Activated CD4-positive, alpha-beta T cell treated with anti-CD3 and anti-CD28 coated beads for 36 hours (primary cell): ENCODE measurements around the gene COL4A4. TPM values are rescaled to one million over a fixed set of nuclear protein-coding genes. Genes with fewer than 3 reads are reported as not detected.

Source experiments
- ATAC-seq: fragments of 200-7000 bp; cut with Tn5 transposase; one replicate; pipeline ENCODE4 v1.10.0; 2021; ENCODE audit warnings: mild to moderate bottlenecking, moderate library complexity
- CTCF ChIA-PET: fragments of 350-600 bp; sonication (Branson Sonifier 250); formaldehyde crosslinking; loops from one replicate; lab custom pipeline; 2021; ENCODE audit warnings: antibody characterized with exemption; lab: Charles Lee
- POLR2A ChIA-PET: fragments of 350-600 bp; sonication (Branson Sonifier 250); formaldehyde crosslinking; loops from one replicate; lab custom pipeline; 2021; ENCODE audit warnings: antibody characterized with exemption, inconsistent platforms; lab: Charles Lee
- DNase-seq: peaks from one replicate; pipeline ENCODE4 v3.0.0-alpha.2; 2020
- H3K27ac Mint-ChIP-seq: one replicate; pipeline ENCODE4 v1.8.0; 2021; ENCODE audit warnings: mixed read lengths
- H3K27me3 Mint-ChIP-seq: one replicate; pipeline ENCODE4 v1.8.0; 2021; ENCODE audit warnings: mixed read lengths
- H3K36me3 Mint-ChIP-seq: one replicate; pipeline ENCODE4 v1.8.0; 2021; ENCODE audit warnings: low read depth, mixed read lengths
- H3K4me1 Mint-ChIP-seq: one replicate; pipeline ENCODE4 v1.8.0; 2021; ENCODE audit warnings: mixed read lengths
- H3K4me3 Mint-ChIP-seq: one replicate; pipeline ENCODE4 v1.8.0; 2021; ENCODE audit warnings: mild to moderate bottlenecking, moderate library complexity, mixed read lengths
- H3K9me3 Mint-ChIP-seq: one replicate; pipeline ENCODE4 v1.8.0; 2021; ENCODE audit warnings: low read depth, mixed read lengths
- intact Hi-C, 2 experiments: fragments of 100-400 bp; cut with DNase I in 1 of 2; cut with micrococcal nuclease in 1 of 2; formaldehyde crosslinking; loops; one replicate each; pipeline versions ENCODE4 v1.14.2 to v1.15.1; 2022 to 2024; cut with DNase I, micrococcal nuclease
- total RNA-seq, 2 experiments: library from RNA; stranded (reverse); gene quantifications; one replicate each; pipeline ENCODE4 v1.2.3, GENCODE V29; 2021

Gene COL4A4
- total RNA-seq, 2 experiments from 2014 or later, result not detected

- Mint-ChIP-seq H3K4me3 (no peak overlapping the region), H3K9me3 (no peaks in the 10 kb centered on the region), H3K36me3 (no peaks in the 10 kb centered on the region), H3K27ac (no peak overlapping the region), H3K27me3 (peaks cover 9% of the 10 kb centered on the region), H3K4me1 (no peaks in the 10 kb centered on the region)
- ChIA-PET CTCF (no interaction called here), POLR2A (no interaction called here)
- DNase-seq, result no peak
- intact Hi-C loops, result no loop called here
- no peak for ATAC-seq
Observed at GRCh38 chr2:227057060-227057459, 106.9 kb downstream of the COL4A4 start.

- ChIA-PET POLR2A (no interaction called here), CTCF (interaction anchor here (0.8 kb wide), 1 partner anchor 1384 kb away, joined by 4 read pairs; no protein-coding TSS in a partner anchor)
Observed at GRCh38 chr2:227054006-227054405, 110.0 kb downstream of the COL4A4 start.

GRCh38 chr2:227052879-227053278, 111.1 kb downstream of the COL4A4 start:
- H3K4me1 Mint-ChIP-seq, result no peaks in the 10 kb centered on the region
- peaks cover 3% of the 10 kb centered on the region for H3K27me3 Mint-ChIP-seq
- POLR2A ChIA-PET, result no interaction called here
- no peak overlapping the region for H3K27ac Mint-ChIP-seq
- no peaks in the 10 kb centered on the region for H3K36me3 Mint-ChIP-seq
- no peak overlapping the region for H3K4me3 Mint-ChIP-seq
- intact Hi-C loops, result no loop called here
- H3K9me3 Mint-ChIP-seq, result no peaks in the 10 kb centered on the region
- DNase-seq (no peak), ATAC-seq (no peak)
- CTCF ChIA-PET, result no interaction called here

More at GRCh38 chr2:227054006-227054405, 110.0 kb downstream of the COL4A4 start:
- no peaks in the 10 kb centered on the region for H3K36me3 Mint-ChIP-seq
- DNase-seq (no peak), ATAC-seq (no peak)
- peaks cover 5% of the 10 kb centered on the region for H3K27me3 Mint-ChIP-seq
- H3K9me3 Mint-ChIP-seq, result no peaks in the 10 kb centered on the region
- no peak overlapping the region for H3K4me3 Mint-ChIP-seq
- H3K4me1 Mint-ChIP-seq, result no peaks in the 10 kb centered on the region
- intact Hi-C loops, result no loop called here
- H3K27ac Mint-ChIP-seq, result no peak overlapping the region

- no peak for DNase-seq
- H3K36me3 Mint-ChIP-seq, result no peaks in the 10 kb centered on the region
- ATAC-seq, result no peak
- no peak overlapping the region for H3K4me3 Mint-ChIP-seq
- H3K27me3 Mint-ChIP-seq, result peaks cover 13% of the 10 kb centered on the region
- no peaks in the 10 kb centered on the region for H3K9me3 Mint-ChIP-seq
- no peak overlapping the region for H3K27ac Mint-ChIP-seq
- H3K4me1 Mint-ChIP-seq, result no peaks in the 10 kb centered on the region
- ChIA-PET POLR2A (no interaction called here), CTCF (no interaction called here)
- intact Hi-C loops, result no loop called here
Observed at GRCh38 chr2:227043981-227044380, 120.0 kb downstream of the COL4A4 start.

GRCh38 chr2:227038550-227039189, 125.3 kb downstream of the COL4A4 start:
- H3K27me3 Mint-ChIP-seq, result peaks cover 26% of the 10 kb centered on the region
- no peaks in the 10 kb centered on the region for H3K4me1 Mint-ChIP-seq
- ChIA-PET POLR2A (no interaction called here), CTCF (interaction anchor here (0.5 kb wide), 1 partner anchor 588 kb away, joined by 3 read pairs; no protein-coding TSS in a partner anchor)
- no peak overlapping the region for H3K27ac Mint-ChIP-seq
- no peak overlapping the region for H3K4me3 Mint-ChIP-seq
- intact Hi-C loops, result no loop called here
- no peak for DNase-seq
- H3K9me3 Mint-ChIP-seq, result no peaks in the 10 kb centered on the region
- no peaks in the 10 kb centered on the region for H3K36me3 Mint-ChIP-seq
- no peak for ATAC-seq

- ChIA-PET POLR2A (no interaction called here), CTCF (no interaction called here)
- H3K27me3 Mint-ChIP-seq, result peaks cover 22% of the 10 kb centered on the region
- H3K4me1 Mint-ChIP-seq, result no peaks in the 10 kb centered on the region
- intact Hi-C loops, result no loop called here
- H3K27ac Mint-ChIP-seq, result no peak overlapping the region
- DNase-seq (no peak), ATAC-seq (no peak)
- H3K9me3 Mint-ChIP-seq, result no peaks in the 10 kb centered on the region
- no peaks in the 10 kb centered on the region for H3K36me3 Mint-ChIP-seq
- no peak overlapping the region for H3K4me3 Mint-ChIP-seq
Observed at GRCh38 chr2:227036527-227036926, 127.5 kb downstream of the COL4A4 start.

- Mint-ChIP-seq H3K27ac (no peak overlapping the region), H3K27me3 (peaks cover 22% of the 10 kb centered on the region), H3K4me1 (no peaks in the 10 kb centered on the region), H3K36me3 (no peaks in the 10 kb centered on the region), H3K9me3 (no peaks in the 10 kb centered on the region), H3K4me3 (no peak overlapping the region)
- intact Hi-C loops, result no loop called here
- ATAC-seq (no peak), DNase-seq (no peak)
- POLR2A ChIA-PET, result no interaction called here
- CTCF ChIA-PET, result no interaction called here
Observed at GRCh38 chr2:227035711-227036367, 128.2 kb downstream of the COL4A4 start.

GRCh38 chr2:227033471-227034148, 130.4 kb downstream of the COL4A4 start:
- ChIA-PET POLR2A (interaction anchor here (1.1 kb wide), 1 partner anchor 246 kb away, joined by 3 read pairs; no protein-coding TSS in a partner anchor), CTCF (interaction anchor here (0.6 to 1.1 kb wide), 5 partner anchors 9 to 926 kb away, joined by 3 to 4 read pairs (median 3); no protein-coding TSS in a partner anchor)
- Mint-ChIP-seq H3K4me3 (no peak overlapping the region), H3K9me3 (no peaks in the 10 kb centered on the region), H3K4me1 (no peaks in the 10 kb centered on the region), H3K36me3 (no peaks in the 10 kb centered on the region), H3K27me3 (peaks cover 15% of the 10 kb centered on the region), H3K27ac (no peak overlapping the region)
- ATAC-seq (peak; percentile 64), DNase-seq (peak; percentile 55)
- intact Hi-C loops, result loop anchor here in 1 of 2 experiments (5.0 kb wide), 1 partner anchor 74 kb away; no protein-coding TSS in a partner anchor

- Mint-ChIP-seq H3K27me3 (peaks cover 8% of the 10 kb centered on the region), H3K4me3 (no peak overlapping the region), H3K36me3 (no peaks in the 10 kb centered on the region), H3K4me1 (no peaks in the 10 kb centered on the region), H3K9me3 (no peaks in the 10 kb centered on the region), H3K27ac (no peak overlapping the region)
- intact Hi-C loops, result loop anchor here in 1 of 2 experiments (5.0 kb wide), 1 partner anchor 76 kb away; no protein-coding TSS in a partner anchor
- ChIA-PET POLR2A (no interaction called here), CTCF (interaction anchor here (0.6 kb wide), 1 partner anchor 210 kb away, joined by 3 read pairs; no protein-coding TSS in a partner anchor)
- DNase-seq, result no peak
- ATAC-seq, result no peak
Observed at GRCh38 chr2:227031379-227031778, 132.6 kb downstream of the COL4A4 start.

- Mint-ChIP-seq H3K27ac (no peak overlapping the region), H3K4me3 (no peak overlapping the region), H3K36me3 (no peaks in the 10 kb centered on the region), H3K4me1 (no peaks in the 10 kb centered on the region), H3K9me3 (no peaks in the 10 kb centered on the region), H3K27me3 (peaks cover 8% of the 10 kb centered on the region)
- POLR2A ChIA-PET, result no interaction called here
- intact Hi-C loops, result loop anchor here in 1 of 2 experiments (5.0 kb wide), 1 partner anchor 77 kb away; no protein-coding TSS in a partner anchor
- CTCF ChIA-PET, result no interaction called here
- no peak for DNase-seq
- ATAC-seq, result no peak
Observed at GRCh38 chr2:227030789-227031188, 133.2 kb downstream of the COL4A4 start.

GRCh38 chr2:227029426-227030105, 134.4 kb downstream of the COL4A4 start:
- intact Hi-C loops, result loop anchor here in 1 of 2 experiments (5.0 kb wide), 1 partner anchor 78 kb away; no protein-coding TSS in a partner anchor
- Mint-ChIP-seq H3K36me3 (no peaks in the 10 kb centered on the region), H3K4me1 (no peaks in the 10 kb centered on the region), H3K27ac (no peak overlapping the region), H3K9me3 (no peaks in the 10 kb centered on the region), H3K4me3 (no peak overlapping the region), H3K27me3 (peaks cover 4% of the 10 kb centered on the region)
- ChIA-PET POLR2A (no interaction called here), CTCF (interaction anchor here (0.7 kb wide), 1 partner anchor 176 kb away, joined by 3 read pairs; no protein-coding TSS in a partner anchor)
- DNase-seq (no peak), ATAC-seq (no peak)
